AG04450 (cell line): ENCODE results near the gene GRID1. TPM values are rescaled to one million over a fixed set of nuclear protein-coding genes. Genes with fewer than 3 reads are reported as not detected.

Source experiments
- CTCF ChIA-PET: fragments of 300-600, 350-600 bp; formaldehyde crosslinking; extraction: SDS; loops from one replicate; lab custom pipeline; 2022; ENCODE audit warnings: antibody characterized with exemption, inconsistent platforms; lab: Charles Lee
- POLR2A ChIA-PET: fragments of 350-600 bp; formaldehyde crosslinking; extraction: SDS; loops from one replicate; lab custom pipeline; 2021; ENCODE audit warnings: antibody characterized with exemption, inconsistent platforms; lab: Yijun Ruan, JAX
- DNase-seq: peaks from one replicate; pipeline ENCODE4 v3.0.0-alpha.2; 2011; ENCODE audit warnings: low read depth, low spot score
- H3K27ac ChIP-seq: one replicate; pipeline ENCODE4 v1.5.1; 2012; ENCODE audit warnings: low read depth, low read length, control low read depth
- H3K27me3 ChIP-seq: one replicate; pipeline ENCODE4 v1.6.0; 2012; ENCODE audit warnings: low read length; ENCODE audit not compliant: control insufficient read depth, insufficient read depth
- H3K4me3 ChIP-seq: 2 replicates; pipeline ENCODE4 v1.5.1; 2011; ENCODE audit warnings: mild to moderate bottlenecking, low read depth, low read length, control low read depth
- H3K9me3 ChIP-seq: 2 replicates; pipeline ENCODE4 v1.5.1; 2012; ENCODE audit warnings: low read length; ENCODE audit not compliant: control insufficient read depth, insufficient read depth
- polyA plus RNA-seq: library from polyadenylated mRNA; depleted of rRNA; stranded (reverse); fragments of >200 nt; gene quantifications from 2 replicates; pipeline ENCODE4 v1.2.3, GENCODE V29; 2011
- TF ChIP-seq, protein P1 (sequence below): IDR thresholded peaks from 2 replicates; pipeline ENCODE4 v1.5.1; 2011; ENCODE audit warnings: low read depth, low read length, control low read depth, inconsistent platforms

GRID1 gene
- polyA plus RNA-seq, 1 experiment: not detected

DNA sequence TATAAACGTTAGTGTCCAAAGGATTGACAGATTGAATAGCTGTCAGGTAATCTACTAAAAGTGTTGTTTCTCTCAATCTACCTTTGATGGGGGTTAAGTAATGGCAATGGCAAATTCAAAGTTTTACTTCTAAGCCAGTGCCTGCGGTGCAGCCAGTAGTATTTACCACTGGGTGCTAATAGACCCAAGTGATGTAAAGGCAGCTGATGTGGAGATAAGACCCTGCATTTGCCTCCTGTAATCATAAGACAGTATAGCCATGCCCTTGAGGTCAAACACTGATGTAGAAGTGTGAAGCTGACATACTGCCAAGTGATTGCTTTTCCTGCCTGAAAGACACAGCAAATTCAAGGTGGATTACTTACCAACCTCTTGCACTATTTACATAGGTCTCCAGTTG is 572.0 kb downstream of the GRID1 start:
- CTCF ChIA-PET: no interaction called here
- DNase-seq: no peak
- TF ChIP-seq, protein P1, sequence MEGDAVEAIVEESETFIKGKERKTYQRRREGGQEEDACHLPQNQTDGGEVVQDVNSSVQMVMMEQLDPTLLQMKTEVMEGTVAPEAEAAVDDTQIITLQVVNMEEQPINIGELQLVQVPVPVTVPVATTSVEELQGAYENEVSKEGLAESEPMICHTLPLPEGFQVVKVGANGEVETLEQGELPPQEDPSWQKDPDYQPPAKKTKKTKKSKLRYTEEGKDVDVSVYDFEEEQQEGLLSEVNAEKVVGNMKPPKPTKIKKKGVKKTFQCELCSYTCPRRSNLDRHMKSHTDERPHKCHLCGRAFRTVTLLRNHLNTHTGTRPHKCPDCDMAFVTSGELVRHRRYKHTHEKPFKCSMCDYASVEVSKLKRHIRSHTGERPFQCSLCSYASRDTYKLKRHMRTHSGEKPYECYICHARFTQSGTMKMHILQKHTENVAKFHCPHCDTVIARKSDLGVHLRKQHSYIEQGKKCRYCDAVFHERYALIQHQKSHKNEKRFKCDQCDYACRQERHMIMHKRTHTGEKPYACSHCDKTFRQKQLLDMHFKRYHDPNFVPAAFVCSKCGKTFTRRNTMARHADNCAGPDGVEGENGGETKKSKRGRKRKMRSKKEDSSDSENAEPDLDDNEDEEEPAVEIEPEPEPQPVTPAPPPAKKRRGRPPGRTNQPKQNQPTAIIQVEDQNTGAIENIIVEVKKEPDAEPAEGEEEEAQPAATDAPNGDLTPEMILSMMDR: no peak

DNA sequence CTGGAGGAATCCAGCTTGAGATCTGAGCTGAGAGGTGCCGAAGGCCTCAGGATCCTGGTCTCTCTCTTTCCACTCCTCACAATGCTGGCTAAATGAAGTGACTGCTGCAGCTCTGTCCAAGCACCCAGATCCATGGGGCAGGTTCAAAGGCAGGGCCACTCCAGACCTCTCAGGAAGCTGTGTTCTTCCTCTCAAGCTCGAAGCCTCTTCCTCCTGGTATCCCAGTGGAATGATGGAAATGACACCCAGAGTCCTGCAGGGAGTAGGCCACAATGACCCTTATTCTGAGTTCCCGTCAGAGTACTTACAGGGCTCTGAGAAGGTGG is 574.1 kb downstream of the GRID1 start:
- POLR2A ChIA-PET: no interaction called here
- TF ChIP-seq, protein P1: no peak
- CTCF ChIA-PET: no interaction called here

More for the DNA sequence above, 572.0 kb downstream of the GRID1 start:
- Histone ChIP-seq H3K4me3 (no peak overlapping the region), H3K27ac (no peak overlapping the region), H3K27me3 (no peaks in the 10 kb centered on the region), H3K9me3 (peaks cover 34% of the 10 kb centered on the region)
- POLR2A ChIA-PET: no interaction called here

DNA sequence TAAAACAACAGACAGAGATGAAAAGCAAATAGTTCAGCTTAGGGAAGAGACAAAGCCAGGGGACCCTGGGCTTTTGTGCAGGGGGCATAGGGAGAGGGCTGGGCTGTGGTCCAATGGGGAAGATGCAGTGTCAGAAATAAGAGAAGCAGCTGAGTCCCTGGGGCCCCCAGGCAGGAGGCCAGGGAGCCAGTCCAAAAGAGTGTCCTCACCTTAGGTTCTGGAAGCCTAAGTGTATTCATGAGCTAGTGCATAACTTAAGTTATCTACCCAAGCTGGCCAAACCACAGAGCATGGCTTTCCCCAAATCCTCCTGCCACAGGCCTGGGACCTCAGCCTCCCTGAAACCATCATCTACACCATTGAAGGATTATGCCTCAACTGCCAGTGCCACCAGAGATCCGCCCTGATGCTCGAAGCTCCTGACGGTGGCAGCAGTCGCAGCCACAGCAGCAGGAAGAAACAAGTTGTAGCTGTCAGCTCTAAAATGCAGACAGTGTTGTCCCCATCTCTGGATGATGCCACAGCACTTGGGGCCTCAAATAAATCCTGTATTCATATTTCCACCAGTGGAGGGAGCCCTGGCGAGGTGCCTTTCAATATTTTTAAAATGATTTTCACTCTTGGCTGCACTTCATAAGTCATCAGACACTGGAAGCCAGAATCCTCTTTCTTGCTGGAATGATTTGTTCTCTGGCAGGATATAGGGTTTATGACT is 574.6 kb downstream of the GRID1 start:
- CTCF ChIA-PET: no interaction called here

More for the DNA sequence above, 574.1 kb downstream of the GRID1 start:
- no peak overlapping the region for H3K27ac ChIP-seq
- DNase-seq: no peak
- H3K4me3 ChIP-seq: no peak overlapping the region
- peaks cover 48% of the 10 kb centered on the region for H3K9me3 ChIP-seq
- no peaks in the 10 kb centered on the region for H3K27me3 ChIP-seq

DNA sequence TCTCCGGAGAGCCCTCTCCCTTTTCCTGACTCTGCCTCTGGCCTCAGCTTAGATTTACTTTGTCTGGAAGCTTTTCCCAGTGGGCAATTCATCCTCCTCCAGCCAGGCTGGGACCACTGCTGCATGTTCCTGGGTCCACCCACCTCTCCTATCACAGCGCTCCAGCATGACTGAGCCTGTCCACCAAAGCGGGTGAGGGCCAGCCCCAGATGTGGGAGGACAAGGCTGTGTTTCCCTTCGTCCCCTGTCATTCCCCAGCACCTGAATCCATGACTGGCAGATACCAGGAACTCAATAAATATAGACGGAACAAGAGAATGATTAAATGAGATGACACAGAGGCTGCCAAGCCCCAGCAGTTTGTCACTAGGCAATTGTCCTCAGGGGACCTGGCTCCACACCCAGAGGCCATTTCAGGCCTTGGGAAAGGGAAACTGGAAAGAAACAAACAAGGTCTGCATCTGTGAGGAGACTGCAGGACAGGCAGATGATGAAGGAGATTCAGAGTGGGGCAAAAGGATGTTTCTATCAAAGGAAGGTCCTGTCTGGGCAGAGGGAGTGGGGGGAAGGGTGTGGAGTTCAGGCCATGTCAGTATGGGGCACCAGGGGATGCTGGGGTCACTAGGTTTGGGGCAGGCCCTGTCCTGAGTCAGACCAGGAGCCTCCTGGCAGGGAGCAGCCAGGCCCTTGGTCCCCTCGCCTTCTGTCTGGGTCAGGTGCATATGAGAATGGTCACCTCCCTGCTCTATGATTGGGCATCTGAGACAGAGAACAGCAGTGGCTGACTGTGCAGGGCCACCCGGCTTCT is 576.4 kb downstream of the GRID1 start:
- CTCF ChIA-PET: no interaction called here
- no peak overlapping the region for H3K27ac ChIP-seq

More for the DNA sequence above, 574.6 kb downstream of the GRID1 start:
- Histone ChIP-seq H3K27me3 (no peaks in the 10 kb centered on the region), H3K4me3 (no peak overlapping the region), H3K27ac (no peak overlapping the region), H3K9me3 (peaks cover 53% of the 10 kb centered on the region)
- POLR2A ChIA-PET: no interaction called here
- DNase-seq: no peak
- TF ChIP-seq, protein P1: no peak

More for the DNA sequence above, 576.4 kb downstream of the GRID1 start:
- H3K9me3 ChIP-seq: peaks cover 62% of the 10 kb centered on the region
- TF ChIP-seq, protein P1: no peak
- H3K27me3 ChIP-seq: no peaks in the 10 kb centered on the region
- no peak overlapping the region for H3K4me3 ChIP-seq
- DNase-seq: no peak
- POLR2A ChIA-PET: no interaction called here
